Glutamatergic neuron (in vitro differentiated cells): ENCODE data around the gene PTPRE. TPM values are rescaled to one million over a fixed set of nuclear protein-coding genes. Genes with fewer than 3 reads are reported as not detected.

Experiments used
- DNase-seq: peaks from one replicate; pipeline ENCODE4 v3.0.0; 2022
- H3K27ac Mint-ChIP-seq: one replicate; pipeline ENCODE4 v1.8.0; 2020; ENCODE audit warnings: mild to moderate bottlenecking, mixed read lengths, inconsistent platforms; ENCODE audit not compliant: unreplicated experiment
- H3K27me3 Mint-ChIP-seq: one replicate; pipeline ENCODE4 v1.8.0; 2020; ENCODE audit warnings: mild to moderate bottlenecking, moderate library complexity, mixed read lengths, inconsistent platforms; ENCODE audit not compliant: unreplicated experiment
- H3K36me3 Mint-ChIP-seq: one replicate; pipeline ENCODE4 v1.8.0; 2020; ENCODE audit warnings: mild to moderate bottlenecking, mixed read lengths, inconsistent platforms; ENCODE audit not compliant: unreplicated experiment
- H3K4me1 Mint-ChIP-seq: one replicate; pipeline ENCODE4 v1.8.0; 2020; ENCODE audit warnings: mild to moderate bottlenecking, low read depth, mixed read lengths, inconsistent platforms; ENCODE audit not compliant: unreplicated experiment
- H3K4me3 Mint-ChIP-seq: one replicate; pipeline ENCODE4 v1.8.0; 2020; ENCODE audit warnings: mild to moderate bottlenecking, mixed read lengths, inconsistent platforms; ENCODE audit not compliant: unreplicated experiment
- H3K9me3 Mint-ChIP-seq: one replicate; pipeline ENCODE4 v1.8.0; 2020; ENCODE audit warnings: mild to moderate bottlenecking, moderate library complexity, mixed read lengths, inconsistent platforms; ENCODE audit not compliant: unreplicated experiment
- total RNA-seq: library from RNA; stranded (reverse); fragmentation: NEBNext Ultra II Directional; extraction: Animal tissue kit (Norgen Biotek cat#: 25700); gene quantifications from one replicate; pipeline ENCODE4 v1.2.1, GENCODE V29; 2021; ENCODE audit not compliant: unreplicated experiment
- TF ChIP-seq, protein P1 (sequence below): fragments of 200-600 bp; sonication (generic); IDR thresholded peaks from one replicate; pipeline ENCODE4 v1.5.0; 2021; ENCODE audit not compliant: partially characterized antibody, unreplicated experiment

PTPRE gene
- total RNA-seq, 1 donor from 2014 or later = 2.6 TPM

DNA sequence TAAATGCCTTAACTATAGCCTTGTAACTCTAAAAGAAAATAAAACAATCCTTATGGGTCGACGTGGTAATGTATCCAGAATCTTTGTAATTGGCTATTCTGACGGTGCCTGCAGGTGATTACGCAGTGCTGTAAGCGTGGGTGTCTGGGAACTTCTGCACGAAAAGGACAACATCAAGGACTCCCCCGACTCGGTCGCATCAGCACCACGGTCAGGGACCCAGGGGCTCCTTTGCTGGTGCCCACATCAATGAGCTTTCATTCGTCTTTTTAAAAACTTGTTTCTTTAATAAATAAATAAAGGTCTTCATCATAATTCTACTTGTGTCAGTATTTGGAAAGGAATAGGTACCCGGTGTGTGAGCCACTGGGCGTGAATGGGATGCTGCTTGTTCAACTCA is 206.1 kb downstream of the PTPRE start:
- no peaks in the 10 kb centered on the region for H3K4me1 Mint-ChIP-seq
- no peaks in the 10 kb centered on the region for H3K27me3 Mint-ChIP-seq
- H3K4me3 Mint-ChIP-seq = no peak overlapping the region
- no peaks in the 10 kb centered on the region for H3K36me3 Mint-ChIP-seq
- TF ChIP-seq, protein P1, sequence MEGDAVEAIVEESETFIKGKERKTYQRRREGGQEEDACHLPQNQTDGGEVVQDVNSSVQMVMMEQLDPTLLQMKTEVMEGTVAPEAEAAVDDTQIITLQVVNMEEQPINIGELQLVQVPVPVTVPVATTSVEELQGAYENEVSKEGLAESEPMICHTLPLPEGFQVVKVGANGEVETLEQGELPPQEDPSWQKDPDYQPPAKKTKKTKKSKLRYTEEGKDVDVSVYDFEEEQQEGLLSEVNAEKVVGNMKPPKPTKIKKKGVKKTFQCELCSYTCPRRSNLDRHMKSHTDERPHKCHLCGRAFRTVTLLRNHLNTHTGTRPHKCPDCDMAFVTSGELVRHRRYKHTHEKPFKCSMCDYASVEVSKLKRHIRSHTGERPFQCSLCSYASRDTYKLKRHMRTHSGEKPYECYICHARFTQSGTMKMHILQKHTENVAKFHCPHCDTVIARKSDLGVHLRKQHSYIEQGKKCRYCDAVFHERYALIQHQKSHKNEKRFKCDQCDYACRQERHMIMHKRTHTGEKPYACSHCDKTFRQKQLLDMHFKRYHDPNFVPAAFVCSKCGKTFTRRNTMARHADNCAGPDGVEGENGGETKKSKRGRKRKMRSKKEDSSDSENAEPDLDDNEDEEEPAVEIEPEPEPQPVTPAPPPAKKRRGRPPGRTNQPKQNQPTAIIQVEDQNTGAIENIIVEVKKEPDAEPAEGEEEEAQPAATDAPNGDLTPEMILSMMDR = no peak
- no peak overlapping the region for H3K27ac Mint-ChIP-seq
- H3K9me3 Mint-ChIP-seq = peaks cover 2% of the 10 kb centered on the region
- DNase-seq = no peak

DNA sequence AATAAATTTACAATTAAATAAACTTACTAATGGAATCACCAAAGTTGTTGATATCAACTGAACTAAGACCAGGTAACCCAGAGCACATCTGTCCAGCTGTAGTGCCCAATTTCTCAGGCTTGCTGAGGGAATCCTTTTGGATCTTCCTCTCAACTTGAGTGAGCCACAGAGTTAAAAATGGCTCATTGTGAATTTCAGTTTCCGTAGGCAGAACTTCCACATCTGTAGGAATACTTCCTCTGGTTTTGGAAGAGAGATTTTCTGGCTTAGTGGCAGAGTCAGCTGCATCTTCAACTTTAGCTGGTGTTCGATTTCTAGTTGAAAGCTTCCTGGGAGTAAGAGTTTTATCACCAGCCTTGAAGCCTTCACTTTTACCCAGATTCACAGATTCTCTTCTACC is 208.0 kb downstream of the PTPRE start:
- no peaks in the 10 kb centered on the region for H3K4me1 Mint-ChIP-seq
- DNase-seq = no peak
- H3K27me3 Mint-ChIP-seq = no peaks in the 10 kb centered on the region
- H3K36me3 Mint-ChIP-seq = no peaks in the 10 kb centered on the region
- TF ChIP-seq, protein P1 = no peak
- H3K27ac Mint-ChIP-seq = no peak overlapping the region
- peaks cover 2% of the 10 kb centered on the region for H3K9me3 Mint-ChIP-seq
- H3K4me3 Mint-ChIP-seq = no peak overlapping the region

DNA sequence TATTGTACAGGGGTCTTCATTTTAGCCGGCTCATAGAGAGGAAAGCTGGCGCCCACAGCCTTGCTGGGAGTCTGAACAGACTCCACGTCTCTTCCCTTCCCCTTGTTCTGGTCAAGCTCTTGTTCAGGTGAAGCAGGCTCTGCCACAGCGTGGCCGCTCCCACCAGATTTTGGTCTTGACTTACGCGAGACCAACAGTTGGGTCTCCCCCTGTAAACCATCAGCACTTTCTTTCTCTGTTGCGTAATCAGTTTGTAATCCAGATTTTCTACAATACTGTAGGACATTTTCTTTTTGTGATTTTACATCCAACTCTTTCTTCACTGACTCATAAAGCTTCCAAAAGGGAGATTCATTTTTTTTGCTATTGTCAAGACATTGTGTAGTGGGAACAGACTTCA is 208.5 kb downstream of the PTPRE start:
- H3K36me3 Mint-ChIP-seq = no peaks in the 10 kb centered on the region
- H3K27me3 Mint-ChIP-seq = no peaks in the 10 kb centered on the region
- no peak for DNase-seq
- no peaks in the 10 kb centered on the region for H3K4me1 Mint-ChIP-seq
- H3K27ac Mint-ChIP-seq = no peak overlapping the region
- TF ChIP-seq, protein P1 = no peak
- peaks cover 2% of the 10 kb centered on the region for H3K9me3 Mint-ChIP-seq
- H3K4me3 Mint-ChIP-seq = no peak overlapping the region

DNA sequence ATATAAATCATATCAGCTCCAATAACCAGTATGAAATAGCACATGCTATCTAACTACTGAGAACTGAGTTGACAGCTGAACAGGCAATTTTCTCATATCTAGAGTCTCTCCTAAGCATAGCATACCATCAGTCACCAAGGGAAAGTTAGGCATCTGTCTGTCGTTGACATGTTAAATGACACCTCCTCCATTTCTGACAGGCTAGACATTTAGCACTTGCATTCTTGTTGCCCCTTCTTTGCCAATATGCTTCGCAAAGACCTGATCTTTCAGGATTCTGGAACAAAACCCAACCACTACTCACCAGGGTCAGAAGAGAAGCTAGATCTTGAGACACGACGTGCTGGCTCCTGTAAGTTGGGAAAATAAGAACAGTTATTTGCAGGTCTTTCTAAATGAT is 209.3 kb downstream of the PTPRE start:
- Mint-ChIP-seq H3K4me3 (no peak overlapping the region), H3K27me3 (no peaks in the 10 kb centered on the region), H3K36me3 (no peaks in the 10 kb centered on the region), H3K9me3 (peaks cover 2% of the 10 kb centered on the region), H3K4me1 (no peaks in the 10 kb centered on the region), H3K27ac (no peak overlapping the region)
- TF ChIP-seq, protein P1 = no peak
- DNase-seq = no peak

DNA sequence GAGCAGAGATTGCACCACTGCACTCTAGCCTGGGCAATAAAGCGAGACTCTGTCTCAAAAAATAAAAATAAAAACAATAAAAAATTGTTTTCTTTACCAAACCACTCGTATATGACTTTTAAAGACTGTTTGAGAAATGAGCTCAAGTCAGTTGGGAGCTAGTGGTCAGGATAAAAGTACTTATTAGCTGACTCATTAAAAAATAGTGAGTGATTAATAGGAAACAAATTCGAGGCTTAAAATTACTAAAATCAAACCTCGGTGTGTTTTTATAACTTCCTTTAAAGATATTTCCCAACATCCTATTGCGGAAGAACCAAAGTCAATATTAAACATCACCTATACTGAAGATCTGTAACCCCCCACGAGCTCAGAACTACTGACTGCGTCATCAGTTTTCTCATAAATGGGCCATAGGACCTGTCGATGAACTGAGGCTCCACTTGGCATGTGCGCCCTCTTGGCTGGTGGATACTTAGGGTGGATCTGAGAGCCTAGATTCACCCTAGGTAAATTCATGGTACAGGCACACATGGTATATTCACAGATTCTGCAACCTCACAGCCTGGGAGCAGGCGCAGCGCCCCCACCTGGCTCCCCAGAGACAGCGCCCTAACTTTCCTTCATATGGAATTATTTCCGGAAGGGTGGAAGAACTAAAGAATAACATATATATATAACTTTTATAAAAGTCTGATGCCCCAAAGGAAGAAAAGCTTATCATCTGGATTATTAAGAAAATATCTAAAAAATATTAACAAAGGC is 210.1 kb downstream of the PTPRE start:
- Mint-ChIP-seq H3K4me1 (no peaks in the 10 kb centered on the region), H3K27ac (no peak overlapping the region), H3K36me3 (no peaks in the 10 kb centered on the region), H3K27me3 (no peaks in the 10 kb centered on the region), H3K4me3 (no peak overlapping the region), H3K9me3 (peaks cover 2% of the 10 kb centered on the region)
- TF ChIP-seq, protein P1 = no peak
- no peak for DNase-seq
